PC-9 (cell line): ENCODE measurements around the gene TBCD. TPM values are rescaled to one million over a fixed set of nuclear protein-coding genes. Genes with fewer than 3 reads are reported as not detected.

Source experiments
- BruUV-seq: library from RNA; stranded (reverse); fragments of 400-500 nt; replicated peaks from 2 replicates; lab custom pipeline; 2021; lab: Mats Ljungman, UMichigan
- CTCF ChIA-PET: fragments of 300-600 bp; sonication (Branson Sonifier 250); formaldehyde crosslinking; loops from one replicate; lab custom pipeline; 2022; ENCODE audit warnings: antibody characterized with exemption; lab: Charles Lee
- POLR2A ChIA-PET: fragments of 300-600 bp; sonication (Branson Sonifier 250); formaldehyde crosslinking; loops from one replicate; lab custom pipeline; 2022; ENCODE audit warnings: antibody characterized with exemption; ENCODE audit not compliant: unreplicated experiment; lab: Charles Lee
- DNase-seq, 2 experiments: peaks; one replicate each; pipeline versions ENCODE4 v3.0.0 to v3.0.0-alpha.2; 2015 to 2022; ENCODE audit warnings: mixed read lengths in 1 of 2
- H2AFZ ChIP-seq: fragments of 200-600 bp; sonication (generic); 2 replicates; pipeline ENCODE4 v1.8.1; 2017; ENCODE audit warnings: antibody characterized with exemption
- H3F3A ChIP-seq: fragments of 200-600 bp; sonication (generic); 2 replicates; pipeline ENCODE4 v1.8.1; 2017; ENCODE audit warnings: antibody characterized with exemption, mild to moderate bottlenecking, low read depth; ENCODE audit not compliant: insufficient read depth
- H3K27ac ChIP-seq: fragments of 200-600 bp; sonication (generic); 2 replicates; pipeline ENCODE4 v1.6.1; 2016; ENCODE audit warnings: mixed run types
- H3K27me3 ChIP-seq: fragments of 200-600 bp; sonication (generic); 2 replicates; pipeline ENCODE4 v1.6.1; 2016; ENCODE audit warnings: low read depth, mixed run types; ENCODE audit not compliant: insufficient read depth
- H3K36me3 ChIP-seq: fragments of 200-600 bp; sonication (generic); 2 replicates; pipeline ENCODE4 v1.6.1; 2016; ENCODE audit warnings: low read depth, mixed run types
- H3K4me1 ChIP-seq: fragments of 200-600 bp; sonication (generic); replicated peaks from 2 replicates; pipeline ENCODE4 v1.6.1; 2016; ENCODE audit warnings: mixed run types; ENCODE audit not compliant: insufficient read depth
- H3K4me2 ChIP-seq: fragments of 200-600 bp; sonication (generic); 2 replicates; pipeline ENCODE4 v1.6.1; 2017; ENCODE audit warnings: mixed run types
- H3K4me3 ChIP-seq: fragments of 200-600 bp; sonication (generic); 2 replicates; pipeline ENCODE4 v1.6.1; 2016; ENCODE audit warnings: mixed run types
- H3K79me2 ChIP-seq: fragments of 200-600 bp; sonication (generic); 2 replicates; pipeline ENCODE4 v1.6.1; 2017; ENCODE audit warnings: low read depth, mixed run types
- H3K9me2 ChIP-seq: fragments of 200-600 bp; sonication (generic); 2 replicates; pipeline ENCODE4 v1.8.1; 2017; ENCODE audit warnings: mild to moderate bottlenecking; ENCODE audit not compliant: insufficient read depth
- H3K9me3 ChIP-seq: fragments of 200-600 bp; sonication (generic); 2 replicates; pipeline ENCODE4 v1.8.1; 2016; ENCODE audit warnings: low read depth; ENCODE audit not compliant: insufficient read depth
- H4K20me1 ChIP-seq: fragments of 200-600 bp; sonication (generic); 2 replicates; pipeline ENCODE4 v1.8.1; 2017; ENCODE audit not compliant: insufficient read depth
- EZH2 ChIP-seq: fragments of 200-600 bp; sonication (generic); IDR thresholded peaks from 2 replicates; pipeline ENCODE4 v1.8.0; 2017; ENCODE audit warnings: antibody characterized with exemption, low read depth
- intact Hi-C: fragments of 100-400 bp; cut with micrococcal nuclease; formaldehyde crosslinking; loops from one replicate; pipeline ENCODE4 v1.10.0; 2022; ENCODE audit not compliant: unreplicated experiment
- total RNA-seq: library from RNA; stranded (reverse); gene quantifications from 2 replicates; pipeline ENCODE4 v1.2.3, GENCODE V29; 2021
- TF ChIP-seq, protein P1 (sequence below): fragments of 200-600 bp; sonication (generic); conservative IDR thresholded peaks from 2 replicates; pipeline ENCODE4 v1.6.1; 2017; ENCODE audit warnings: mixed run types, antibody characterized with exemption, mild to moderate bottlenecking, moderate library complexity

TBCD gene
- total RNA-seq, 1 experiment from 2014 or later, result 115 TPM

DNA sequence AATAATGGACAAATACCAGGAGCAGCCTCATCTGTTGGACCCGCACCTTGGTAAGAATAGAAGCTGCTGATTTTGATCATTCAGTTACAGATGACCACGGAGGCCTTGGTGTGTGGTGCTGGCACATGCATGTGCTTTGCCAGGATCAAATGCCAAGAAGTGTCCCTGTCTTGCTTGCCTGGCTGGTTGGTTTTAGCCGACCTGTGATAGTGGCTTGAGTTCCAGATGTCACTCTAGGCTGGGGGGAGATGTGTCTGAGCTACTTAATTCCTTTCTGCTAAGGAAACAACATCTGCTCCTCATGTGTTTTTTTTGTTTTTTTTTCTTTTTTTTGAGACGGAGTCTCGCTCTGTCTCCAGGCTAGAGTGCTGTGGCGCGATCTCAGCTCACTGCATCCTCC is 4.3 kb downstream of the TBCD start:
- intact Hi-C loops, result no loop called here

DNA sequence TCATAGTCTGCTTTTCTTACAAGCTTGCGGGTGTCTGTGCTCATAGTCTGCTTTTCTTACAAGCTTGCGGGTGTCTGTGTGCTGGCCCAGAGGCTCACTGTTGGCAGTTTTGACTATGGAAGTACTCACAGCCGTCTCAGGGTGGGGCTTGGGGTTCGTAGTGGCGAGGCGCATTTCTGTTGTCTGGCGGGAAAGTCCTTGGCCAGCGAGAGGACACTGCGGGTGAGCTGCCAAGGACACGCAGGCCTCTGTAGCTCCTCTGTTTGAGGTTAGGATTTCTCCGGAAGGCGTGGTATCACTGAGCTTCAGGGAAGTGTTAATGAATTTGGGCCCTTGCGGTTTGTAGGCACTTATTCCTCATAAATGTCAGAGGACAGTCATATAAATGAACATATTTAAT is 13.5 kb downstream of the TBCD start:
- POLR2A ChIA-PET, result no interaction called here
- intact Hi-C loops, result loop anchor here (5.0 kb wide), 1 partner anchor 413 kb away; no protein-coding TSS in a partner anchor
- Histone ChIP-seq H3F3A (peaks cover 3% of the 10 kb centered on the region; the same call in 1 of the 2 replicates), H2AFZ (no peak overlapping the region), H3K4me3 (no peak overlapping the region), H3K79me2 (no peaks in the 10 kb centered on the region), H3K9me2 (no peaks in the 10 kb centered on the region), H4K20me1 (no peaks in the 10 kb centered on the region), H3K4me2 (no peak overlapping the region), H3K36me3 (no peaks in the 10 kb centered on the region), H3K27ac (no peak overlapping the region), H3K27me3 (no peaks in the 10 kb centered on the region), H3K4me1 (no peaks in the 10 kb centered on the region), H3K9me3 (no peaks in the 10 kb centered on the region)
- TF ChIP-seq, protein P1, sequence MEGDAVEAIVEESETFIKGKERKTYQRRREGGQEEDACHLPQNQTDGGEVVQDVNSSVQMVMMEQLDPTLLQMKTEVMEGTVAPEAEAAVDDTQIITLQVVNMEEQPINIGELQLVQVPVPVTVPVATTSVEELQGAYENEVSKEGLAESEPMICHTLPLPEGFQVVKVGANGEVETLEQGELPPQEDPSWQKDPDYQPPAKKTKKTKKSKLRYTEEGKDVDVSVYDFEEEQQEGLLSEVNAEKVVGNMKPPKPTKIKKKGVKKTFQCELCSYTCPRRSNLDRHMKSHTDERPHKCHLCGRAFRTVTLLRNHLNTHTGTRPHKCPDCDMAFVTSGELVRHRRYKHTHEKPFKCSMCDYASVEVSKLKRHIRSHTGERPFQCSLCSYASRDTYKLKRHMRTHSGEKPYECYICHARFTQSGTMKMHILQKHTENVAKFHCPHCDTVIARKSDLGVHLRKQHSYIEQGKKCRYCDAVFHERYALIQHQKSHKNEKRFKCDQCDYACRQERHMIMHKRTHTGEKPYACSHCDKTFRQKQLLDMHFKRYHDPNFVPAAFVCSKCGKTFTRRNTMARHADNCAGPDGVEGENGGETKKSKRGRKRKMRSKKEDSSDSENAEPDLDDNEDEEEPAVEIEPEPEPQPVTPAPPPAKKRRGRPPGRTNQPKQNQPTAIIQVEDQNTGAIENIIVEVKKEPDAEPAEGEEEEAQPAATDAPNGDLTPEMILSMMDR, result no peak
- TF ChIP-seq EZH2, result no peak
- DNase-seq, result no peak
- CTCF ChIA-PET, result no interaction called here
- BruUV-seq, result no TSS peak

More for the DNA sequence above, 4.3 kb downstream of the TBCD start:
- no peaks in the 10 kb centered on the region for H3F3A ChIP-seq
- H3K9me2 ChIP-seq, result no peaks in the 10 kb centered on the region
- no TSS peak for BruUV-seq
- no peaks in the 10 kb centered on the region for H3K4me1 ChIP-seq
- H3K27me3 ChIP-seq, result no peaks in the 10 kb centered on the region
- no peaks in the 10 kb centered on the region for H3K36me3 ChIP-seq
- CTCF ChIA-PET, result no interaction called here
- POLR2A ChIA-PET, result interaction anchor here (0.6 kb wide), 1 partner anchor 24 kb away, joined by 9 read pairs; no protein-coding TSS in a partner anchor
- no peak overlapping the region for H2AFZ ChIP-seq
- no peak for TF ChIP-seq EZH2
- TF ChIP-seq, protein P1, result no peak
- no peak overlapping the region for H3K4me3 ChIP-seq
- 0 out of 2 replicates have a peak, but pooled peaks cover 11% of the 10 kb centered on the region for H3K79me2 ChIP-seq
- no peaks in the 10 kb centered on the region; the same call in 1 of the 2 replicates for H4K20me1 ChIP-seq
- no peaks in the 10 kb centered on the region for H3K9me3 ChIP-seq
- DNase-seq, result no peak
- no peak overlapping the region for H3K27ac ChIP-seq
- no peak overlapping the region for H3K4me2 ChIP-seq

DNA sequence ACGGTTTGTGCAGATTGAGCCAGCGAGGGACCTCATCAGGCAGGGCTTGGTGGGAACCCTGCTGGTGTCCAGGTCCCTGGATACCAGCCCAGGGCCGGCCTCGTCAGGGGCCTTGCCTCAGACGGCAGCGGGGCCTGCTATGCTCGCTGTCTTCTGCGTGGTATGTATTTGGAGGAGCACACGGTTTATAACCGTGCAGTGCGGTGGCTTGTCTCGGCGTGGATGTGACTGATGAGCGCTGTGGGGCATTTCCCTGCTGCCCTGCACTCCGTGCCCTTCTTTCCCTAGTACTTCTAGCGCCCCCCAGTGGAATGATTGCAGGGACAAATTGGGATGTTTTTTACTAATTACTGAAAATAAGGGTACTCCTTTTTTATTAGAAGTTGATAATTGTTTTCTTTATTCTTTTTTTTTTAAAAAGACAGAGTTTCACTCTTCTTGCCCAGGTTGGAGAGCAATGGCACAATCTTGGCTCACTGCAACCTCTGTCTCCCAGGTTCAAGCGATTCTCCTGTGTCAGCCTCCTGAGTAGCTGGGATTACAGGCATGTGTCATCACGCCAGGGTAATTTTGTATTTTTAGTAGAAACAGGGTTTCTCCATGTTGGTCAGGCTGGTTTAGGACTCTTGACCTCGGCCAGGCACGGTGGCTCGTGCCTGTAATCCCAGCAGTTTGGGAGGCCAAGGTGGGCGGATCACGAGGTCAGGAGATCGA is 15.3 kb downstream of the TBCD start:
- no peak overlapping the region for H3K4me2 ChIP-seq
- no peak overlapping the region for H3K27ac ChIP-seq
- BruUV-seq, result no TSS peak
- no peaks in the 10 kb centered on the region for H4K20me1 ChIP-seq
- no peak overlapping the region for H2AFZ ChIP-seq
- DNase-seq, result peak in 1 of 2 experiments; percentile 44
- H3K27me3 ChIP-seq, result no peaks in the 10 kb centered on the region
- no peak for TF ChIP-seq EZH2
- TF ChIP-seq, protein P1, result peak; percentile 72
- ChIA-PET CTCF (no interaction called here), POLR2A (no interaction called here)
- no peaks in the 10 kb centered on the region for H3K36me3 ChIP-seq
- H3F3A ChIP-seq, result peaks cover 3% of the 10 kb centered on the region; the same call in 1 of the 2 replicates
- H3K4me1 ChIP-seq, result no peaks in the 10 kb centered on the region
- no peak overlapping the region for H3K4me3 ChIP-seq
- intact Hi-C loops, result loop anchor here (2.0 to 5.0 kb wide), 2 partner anchors 98 to 415 kb away; no protein-coding TSS in a partner anchor
- H3K79me2 ChIP-seq, result no peaks in the 10 kb centered on the region
- H3K9me2 ChIP-seq, result no peaks in the 10 kb centered on the region
- no peaks in the 10 kb centered on the region for H3K9me3 ChIP-seq
